ENCODE data around the gene BABAM1.
A peak's percentile ranks its signal among the peaks of the same experiment; 100 is the strongest.

BABAM1 gene

DNA sequence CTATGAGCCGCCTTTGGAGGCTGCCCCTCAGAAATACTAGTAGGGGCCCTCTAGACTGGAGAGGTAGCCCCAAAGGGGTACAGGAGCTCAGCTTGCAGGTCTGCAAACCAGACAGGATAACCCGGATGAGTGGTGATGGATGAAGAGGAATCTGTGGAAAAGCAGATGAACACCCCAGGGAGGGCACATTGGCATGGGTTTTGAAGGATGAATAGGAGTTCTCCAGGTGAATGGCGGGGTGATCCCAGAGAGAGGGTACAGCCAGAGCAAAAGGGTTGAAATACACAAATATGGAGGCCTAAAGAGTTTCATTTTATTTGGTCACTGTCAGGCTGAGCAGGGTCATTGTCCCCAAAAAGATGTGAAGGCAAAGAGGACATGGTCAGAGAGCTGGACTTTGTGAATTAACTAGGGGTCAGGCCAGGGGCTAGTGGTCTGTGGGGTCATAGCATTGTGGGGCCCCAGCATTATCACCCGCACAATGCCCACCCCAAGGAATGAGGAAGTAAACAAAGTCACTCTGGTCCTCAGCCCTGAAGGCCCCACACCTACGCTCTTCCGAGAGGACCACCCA, 26.3 kb upstream of the BABAM1 start:
- Histone ChIP-seq H3K9ac (ENCODE audit: low read depth, low read length, poor library complexity) (no peak overlapping the region), H2AFZ (ENCODE audit: low read length) (no peak overlapping the region), H4K91ac (ENCODE audit: low read depth, low read length, poor library complexity) (no peak overlapping the region), H3K14ac (ENCODE audit: low read length) (no peak overlapping the region), H3K18ac (ENCODE audit: low read length) (no peak overlapping the region), H4K8ac (ENCODE audit: low read depth, low read length) (no peak overlapping the region), H2BK12ac (ENCODE audit: low read length) (no peak overlapping the region), H3K27ac (replicated peaks; ENCODE audit: low read length) (no peak overlapping the region), H3K4ac (ENCODE audit: low read length) (no peak overlapping the region), H2BK120ac (ENCODE audit: low read depth, low read length) (no peak overlapping the region), H3K79me1 (ENCODE audit: low read depth, low read length) (peaks cover 16% of the 10 kb centered on the region), H2AK5ac (ENCODE audit: low read depth, low read length) (peak overlapping the region; percentile 75), H3K4me2 (ENCODE audit: insufficient read depth, low read length, poor library complexity, severe bottlenecking) (no peak overlapping the region), H3K23ac (ENCODE audit: low read depth, low read length, poor library complexity) (no peak overlapping the region), H3K9me3 (replicated peaks in 1 of 2; ENCODE audit: control insufficient read depth in 2 of 2, insufficient read depth in 1 of 2, low read depth in 1 of 2, low read length in 2 of 2) (no peaks in the 10 kb centered on the region), H3K27me3 (ENCODE audit: control insufficient read depth in 3 of 3, insufficient read depth in 3 of 3, low read depth in 1 of 3, low read length in 3 of 3) (no peaks in the 10 kb centered on the region), H2BK15ac (ENCODE audit: low read length) (no peak overlapping the region), H3K4me1 (ENCODE audit: control insufficient read depth in 2 of 2, insufficient read depth in 1 of 2, low read depth in 1 of 2, low read length in 2 of 2) (peaks cover 13 to 26% of the 10 kb centered on the region in 2 donors), H3K36me3 (replicated peaks in 1 of 2; ENCODE audit: control insufficient read depth in 2 of 2, insufficient read depth in 2 of 2, low read length in 2 of 2) (peaks cover 6 to 42% of the 10 kb centered on the region in 2 donors), H2BK5ac (ENCODE audit: low read length) (no peak overlapping the region), H3K4me3 (ENCODE audit: low read length in 2 of 2) (no peak overlapping the region)
- WGBS, 2 donors (ENCODE audit: extremely low coverage in 2 of 2, insufficient read length in 2 of 2, insufficient replicate concordance in 1 of 2) = no CpG with 5 or more reads among the region's 6 CpGs
- DNase-seq (ENCODE audit: low spot score) = no peak

DNA sequence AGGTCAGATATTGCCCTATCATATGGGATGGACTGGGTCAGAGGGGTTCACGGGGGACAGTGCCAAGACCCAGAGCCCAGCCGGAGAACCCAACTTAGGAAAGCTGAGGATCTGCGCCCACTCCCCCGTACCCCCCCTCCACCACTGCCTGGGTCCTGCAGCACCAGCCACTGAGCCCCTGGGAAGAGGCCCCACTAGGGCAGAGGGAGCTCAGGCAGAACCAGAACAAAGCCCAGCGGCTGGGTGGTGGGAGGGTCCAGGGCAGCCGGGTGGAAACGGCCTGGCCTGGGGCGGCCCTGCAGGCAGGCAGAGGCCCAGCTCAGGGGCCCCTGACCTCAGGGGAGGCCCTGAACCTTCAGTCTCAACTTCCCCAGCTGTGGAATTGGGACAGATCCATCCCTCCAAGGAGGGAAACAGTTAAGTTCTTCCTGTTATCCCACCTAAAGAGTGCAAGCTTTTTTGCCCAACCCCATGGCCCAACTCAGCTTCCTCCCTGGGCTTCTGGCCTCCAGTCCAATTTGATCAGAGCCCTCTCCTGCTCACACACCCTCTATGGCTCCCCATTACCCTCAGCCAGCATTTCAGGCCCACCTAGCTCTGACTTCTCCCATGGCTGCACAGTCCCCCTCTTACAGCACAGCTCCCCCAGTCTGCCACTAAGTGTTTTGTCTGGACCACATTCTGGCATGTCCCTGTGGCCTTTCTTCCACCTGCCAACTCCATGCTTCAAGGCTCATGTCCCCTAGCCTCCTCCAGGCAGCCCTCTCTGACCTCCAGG, 24.6 kb upstream of the BABAM1 start:
- peaks cover 18% of the 10 kb centered on the region for H3K79me1 ChIP-seq (ENCODE audit: low read depth, low read length)
- H3K4ac ChIP-seq (ENCODE audit: low read length) = no peak overlapping the region
- H3K23ac ChIP-seq (ENCODE audit: low read depth, low read length, poor library complexity) = no peak overlapping the region
- WGBS, 2 donors (ENCODE audit: extremely low coverage in 2 of 2, insufficient read length in 2 of 2, insufficient replicate concordance in 1 of 2) = no CpG with 5 or more reads among the region's 8 CpGs
- H3K18ac ChIP-seq (ENCODE audit: low read length) = peak overlapping the region; percentile 2
- no peak overlapping the region for H2AK5ac ChIP-seq (ENCODE audit: low read depth, low read length)
- no peak overlapping the region for H3K27ac ChIP-seq (replicated peaks; ENCODE audit: low read length)
- H3K36me3 ChIP-seq (replicated peaks in 1 of 2; ENCODE audit: control insufficient read depth in 2 of 2, insufficient read depth in 2 of 2, low read length in 2 of 2) = peaks cover 6 to 33% of the 10 kb centered on the region in 2 donors
- H2AFZ ChIP-seq (ENCODE audit: low read length) = no peak overlapping the region
- H2BK15ac ChIP-seq (ENCODE audit: low read length) = no peak overlapping the region
- no peaks in the 10 kb centered on the region for H3K27me3 ChIP-seq (ENCODE audit: control insufficient read depth in 3 of 3, insufficient read depth in 3 of 3, low read depth in 1 of 3, low read length in 3 of 3)
- no peak for DNase-seq (ENCODE audit: low spot score)
- no peak overlapping the region for H2BK5ac ChIP-seq (ENCODE audit: low read length)
- no peak overlapping the region for H2BK120ac ChIP-seq (ENCODE audit: low read depth, low read length)
- H3K9ac ChIP-seq (ENCODE audit: low read depth, low read length, poor library complexity) = peak overlapping the region; percentile 57
- H4K91ac ChIP-seq (ENCODE audit: low read depth, low read length, poor library complexity) = no peak overlapping the region
- no peak overlapping the region for H4K8ac ChIP-seq (ENCODE audit: low read depth, low read length)
- no peak overlapping the region for H3K4me2 ChIP-seq (ENCODE audit: insufficient read depth, low read length, poor library complexity, severe bottlenecking)
- no peak overlapping the region for H2BK12ac ChIP-seq (ENCODE audit: low read length)
- H3K4me1 ChIP-seq (ENCODE audit: control insufficient read depth in 2 of 2, insufficient read depth in 1 of 2, low read depth in 1 of 2, low read length in 2 of 2) = peaks cover 18 to 31% of the 10 kb centered on the region in 2 donors
- peak overlapping the region in 1 of 2 donors; percentile 92 for H3K4me3 ChIP-seq (ENCODE audit: low read length in 2 of 2)
- H3K9me3 ChIP-seq (replicated peaks in 1 of 2; ENCODE audit: control insufficient read depth in 2 of 2, insufficient read depth in 1 of 2, low read depth in 1 of 2, low read length in 2 of 2) = no peaks in the 10 kb centered on the region
- no peak overlapping the region for H3K14ac ChIP-seq (ENCODE audit: low read length)

DNA sequence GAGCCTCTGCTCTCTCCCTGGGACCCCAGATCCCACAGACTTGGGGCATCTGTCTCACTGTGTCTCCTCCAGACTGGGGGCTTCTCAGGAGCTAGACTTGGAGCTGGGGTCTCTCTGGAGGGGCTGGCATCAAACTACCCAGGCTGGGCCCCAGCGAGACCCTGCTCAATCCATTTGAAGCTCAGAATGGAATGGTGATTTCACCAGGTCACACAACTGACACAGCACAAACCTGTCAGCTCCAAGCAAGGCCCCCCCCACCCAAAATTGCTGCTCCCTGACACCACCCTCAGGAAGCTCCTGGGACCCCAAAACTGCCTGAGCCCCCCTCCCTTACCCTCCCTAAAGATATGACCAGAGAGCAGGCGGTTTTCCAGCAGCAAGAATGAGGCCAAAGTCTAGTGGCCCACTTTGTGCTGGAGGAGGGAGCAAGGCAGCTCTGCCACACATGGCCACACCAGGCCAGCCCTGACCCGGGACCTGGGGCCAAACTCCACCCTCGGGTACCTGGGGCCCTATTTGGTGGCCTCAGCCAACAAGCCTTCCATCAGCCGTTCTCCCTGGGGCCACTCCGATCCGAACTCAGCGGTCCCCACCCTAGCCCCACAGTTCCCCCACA, 23.9 kb upstream of the BABAM1 start:
- no CpG with 5 or more reads among the region's 8 CpGs for WGBS, 2 donors (ENCODE audit: extremely low coverage in 2 of 2, insufficient read length in 2 of 2, insufficient replicate concordance in 1 of 2)
- Histone ChIP-seq H3K4ac (ENCODE audit: low read length) (no peak overlapping the region), H3K4me3 (ENCODE audit: low read length in 2 of 2) (peak overlapping the region; percentile 91 to 92), H3K4me1 (ENCODE audit: control insufficient read depth in 2 of 2, insufficient read depth in 1 of 2, low read depth in 1 of 2, low read length in 2 of 2) (peaks cover 25 to 38% of the 10 kb centered on the region in 2 donors), H3K9me3 (replicated peaks in 1 of 2; ENCODE audit: control insufficient read depth in 2 of 2, insufficient read depth in 1 of 2, low read depth in 1 of 2, low read length in 2 of 2) (no peaks in the 10 kb centered on the region), H4K8ac (ENCODE audit: low read depth, low read length) (no peak overlapping the region), H2BK15ac (ENCODE audit: low read length) (no peak overlapping the region), H3K79me1 (ENCODE audit: low read depth, low read length) (peaks cover 18% of the 10 kb centered on the region), H3K18ac (ENCODE audit: low read length) (peak overlapping the region; percentile 20), H4K91ac (ENCODE audit: low read depth, low read length, poor library complexity) (no peak overlapping the region), H2AFZ (ENCODE audit: low read length) (no peak overlapping the region), H3K9ac (ENCODE audit: low read depth, low read length, poor library complexity) (no peak overlapping the region), H3K36me3 (replicated peaks in 1 of 2; ENCODE audit: control insufficient read depth in 2 of 2, insufficient read depth in 2 of 2, low read length in 2 of 2) (peaks cover 3 to 26% of the 10 kb centered on the region in 2 donors), H3K27me3 (ENCODE audit: control insufficient read depth in 3 of 3, insufficient read depth in 3 of 3, low read depth in 1 of 3, low read length in 3 of 3) (no peaks in the 10 kb centered on the region), H2BK12ac (ENCODE audit: low read length) (no peak overlapping the region), H3K27ac (replicated peaks; ENCODE audit: low read length) (no peak overlapping the region), H3K14ac (ENCODE audit: low read length) (no peak overlapping the region), H3K4me2 (ENCODE audit: insufficient read depth, low read length, poor library complexity, severe bottlenecking) (peak overlapping the region; percentile 97), H2BK5ac (ENCODE audit: low read length) (no peak overlapping the region), H2AK5ac (ENCODE audit: low read depth, low read length) (peak overlapping the region; percentile 61), H3K23ac (ENCODE audit: low read depth, low read length, poor library complexity) (no peak overlapping the region), H2BK120ac (ENCODE audit: low read depth, low read length) (no peak overlapping the region)
- DNase-seq (ENCODE audit: low spot score) = no peak
